HG02938 (cell line): Measurements from ENCODE around the gene MACROD2.

Experiments
- ATAC-seq: cut with Tn5 transposase; IDR thresholded peaks from one replicate; pipeline ENCODE4 v1.9.1; 2021; ENCODE audit warnings: mild to moderate bottlenecking, moderate library complexity; ENCODE audit not compliant: unreplicated experiment

MACROD2 gene

DNA sequence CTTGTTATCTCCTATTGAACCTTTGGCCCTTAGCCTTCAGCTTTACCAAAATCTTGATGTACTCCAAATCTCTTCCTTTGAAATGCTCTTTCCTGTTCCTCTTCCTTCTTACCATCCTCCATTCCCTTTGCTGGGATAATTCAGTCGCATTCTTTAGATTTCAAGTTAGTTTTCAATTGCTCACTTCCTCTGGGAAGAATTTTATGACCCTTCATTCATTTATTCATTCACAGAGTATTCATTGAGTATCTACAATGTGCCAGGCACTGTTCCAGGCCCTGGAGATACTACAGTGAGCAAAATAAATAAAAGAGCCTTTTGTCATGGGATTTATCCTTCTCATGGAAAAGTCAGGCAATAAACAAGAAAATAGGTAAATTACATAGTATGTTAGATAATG is 890.3 kb downstream of the MACROD2 start:
- ATAC-seq, result no peak

DNA sequence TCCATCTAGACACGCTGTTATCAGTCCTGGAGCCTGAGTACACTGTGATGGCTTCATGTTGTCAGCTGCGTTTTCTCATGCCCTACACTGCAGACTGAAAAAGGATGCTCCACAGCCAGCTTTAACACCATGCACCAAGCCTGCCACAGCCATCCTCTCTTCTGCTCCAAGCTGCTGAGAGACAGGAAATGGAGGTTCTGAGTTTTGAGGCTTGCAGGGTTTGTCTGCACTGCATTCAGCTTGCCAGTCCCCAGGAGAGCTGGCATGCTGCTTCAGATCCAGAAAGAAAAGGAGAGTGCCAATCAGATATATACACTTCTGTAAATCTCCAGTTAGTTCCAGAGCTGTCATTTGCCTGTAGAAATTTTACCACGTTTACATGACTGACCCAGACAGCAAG is 892.8 kb downstream of the MACROD2 start:
- ATAC-seq, result no peak

DNA sequence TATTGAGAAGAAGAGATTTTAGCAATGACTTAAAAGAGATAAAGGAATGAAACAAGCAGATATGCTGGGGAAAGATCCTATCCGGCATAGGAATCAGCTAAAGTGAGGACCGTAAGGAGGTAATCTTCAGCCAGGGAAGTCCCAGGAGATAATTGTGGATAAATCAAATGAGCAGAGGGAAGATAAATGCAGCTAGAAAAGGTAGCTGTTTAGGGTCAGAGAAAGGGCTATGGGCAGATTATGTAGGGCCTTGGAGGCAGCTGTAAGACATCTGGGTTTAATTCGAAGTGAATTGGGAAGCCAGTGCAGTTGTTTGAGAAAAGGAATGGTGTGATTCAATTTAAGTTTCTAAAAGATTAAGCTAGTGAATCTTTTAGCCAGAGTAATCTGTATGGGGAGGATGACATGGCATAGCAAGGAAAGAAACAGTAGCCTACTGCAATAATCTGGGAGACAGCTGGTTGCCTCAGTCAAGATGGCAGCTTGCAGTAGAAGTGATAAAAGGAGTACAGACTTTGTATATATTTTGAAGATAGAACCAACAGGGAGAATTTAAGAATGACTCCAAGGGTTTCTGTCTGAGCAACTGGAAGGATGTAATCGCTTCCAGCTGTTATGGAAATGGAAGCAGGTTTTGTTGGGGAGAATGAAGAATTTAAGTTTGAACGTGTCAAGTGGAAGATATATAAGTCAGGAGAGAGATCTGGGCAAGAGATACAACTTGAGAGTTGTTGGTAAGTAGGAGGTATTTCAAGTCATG is 894.4 kb downstream of the MACROD2 start:
- ATAC-seq, result no peak

DNA sequence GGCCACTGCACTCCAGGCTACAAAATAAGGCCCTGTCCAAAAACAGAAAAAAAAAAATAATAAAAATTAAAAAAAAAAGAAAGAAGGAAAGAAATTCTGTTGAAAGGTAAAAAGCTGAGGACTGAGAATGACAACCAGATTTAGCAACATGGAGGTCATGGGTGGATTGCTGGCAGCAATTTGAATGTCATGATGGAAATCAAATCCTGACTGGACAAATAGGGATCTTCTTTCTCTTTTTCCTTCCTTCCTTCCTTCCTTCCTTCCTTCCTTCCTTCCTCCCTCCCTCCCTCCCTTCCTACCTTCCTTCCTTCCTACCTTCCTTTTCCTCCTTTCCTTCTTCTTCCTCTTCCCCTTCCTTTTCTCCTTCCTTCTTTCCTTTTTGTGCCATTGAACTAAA is 895.4 kb downstream of the MACROD2 start:
- no peak for ATAC-seq

DNA sequence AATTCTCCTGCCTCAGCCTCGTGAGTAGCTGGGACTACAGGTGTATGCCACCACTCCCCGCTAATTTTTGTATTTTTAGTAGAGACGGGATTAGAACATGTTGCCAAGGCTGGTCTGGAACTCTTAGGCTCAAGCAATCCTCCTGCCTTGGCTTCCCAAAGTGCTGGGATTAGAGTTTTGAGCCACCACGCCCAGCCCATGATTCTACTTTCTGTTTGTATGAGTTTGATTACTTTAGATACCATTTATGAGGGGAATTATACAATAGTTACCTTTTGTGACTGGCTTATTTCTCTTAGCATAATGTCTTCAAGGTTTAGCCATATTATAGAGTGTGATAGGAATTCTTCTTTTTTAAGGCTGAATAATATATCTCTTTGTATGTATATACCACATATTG is 897.5 kb downstream of the MACROD2 start:
- ATAC-seq, result no peak

DNA sequence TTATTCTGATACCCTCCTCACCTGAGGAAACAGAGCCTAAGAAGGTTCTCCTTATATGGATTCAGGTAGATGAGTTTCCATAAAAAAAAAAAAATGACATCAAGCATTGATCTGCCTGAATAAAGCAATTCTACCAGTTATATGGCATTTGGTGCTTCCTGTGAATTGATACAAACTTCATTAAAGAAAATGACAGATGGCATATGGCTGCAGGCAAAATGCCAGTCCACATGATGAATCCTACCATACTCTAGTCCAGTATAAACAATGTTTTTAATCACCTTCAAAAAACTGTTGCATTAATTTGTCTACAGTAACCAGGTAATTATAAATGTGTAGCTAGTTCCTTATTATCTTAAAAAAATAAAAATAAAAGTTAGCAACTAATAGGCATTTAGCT is 901.3 kb downstream of the MACROD2 start:
- no peak for ATAC-seq

DNA sequence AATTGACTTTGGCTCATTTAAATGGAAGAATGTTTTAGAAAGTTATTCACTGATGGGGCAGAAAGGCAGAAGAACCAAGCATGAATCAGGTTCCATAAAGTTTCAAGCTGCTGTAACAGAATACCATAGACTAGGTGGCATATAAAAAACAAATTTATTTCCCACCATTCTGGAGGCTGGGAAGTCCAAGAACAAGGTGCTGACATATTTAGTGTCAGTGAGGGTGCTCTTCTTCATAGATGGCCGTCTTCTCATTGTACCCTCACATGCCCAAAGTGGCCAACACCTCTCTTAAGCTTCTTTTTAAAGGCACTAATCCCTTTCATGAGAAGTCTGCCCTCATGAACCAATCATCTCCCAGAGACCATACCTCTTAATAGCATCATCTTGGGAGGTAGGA is 902.3 kb downstream of the MACROD2 start:
- no peak for ATAC-seq

DNA sequence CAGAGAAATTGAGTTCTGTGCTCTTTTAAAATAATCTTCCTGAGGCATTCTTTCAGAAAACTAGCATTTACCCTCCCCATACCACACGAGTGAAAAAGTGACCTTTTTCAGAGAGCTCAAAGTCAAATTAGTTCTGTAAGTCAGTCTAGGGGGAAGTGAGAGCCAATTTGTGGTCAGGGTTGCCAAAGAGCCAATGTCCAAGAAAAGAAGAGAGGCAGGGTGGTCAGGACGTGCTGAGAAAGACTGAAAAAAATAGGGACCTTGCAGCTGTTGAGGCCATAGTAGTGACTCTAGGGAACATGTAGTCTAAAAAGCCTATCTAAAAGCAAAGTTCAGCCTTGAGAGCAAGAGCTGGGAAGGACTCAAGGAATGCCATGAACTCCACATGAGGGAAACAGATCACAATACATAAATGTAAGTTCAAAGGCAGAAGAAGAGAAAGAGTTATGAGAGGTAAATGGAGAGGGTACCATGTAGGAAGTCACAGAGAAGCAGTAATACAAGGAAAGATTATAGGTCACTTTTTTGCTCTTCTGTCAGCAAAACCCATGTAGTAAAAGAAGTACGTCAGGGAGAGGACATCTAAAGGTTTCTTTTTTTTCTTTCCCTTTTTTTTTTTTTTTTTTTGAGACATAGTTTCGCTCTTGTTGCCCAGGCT is 907.2 kb downstream of the MACROD2 start:
- ATAC-seq, result peak; percentile 98

DNA sequence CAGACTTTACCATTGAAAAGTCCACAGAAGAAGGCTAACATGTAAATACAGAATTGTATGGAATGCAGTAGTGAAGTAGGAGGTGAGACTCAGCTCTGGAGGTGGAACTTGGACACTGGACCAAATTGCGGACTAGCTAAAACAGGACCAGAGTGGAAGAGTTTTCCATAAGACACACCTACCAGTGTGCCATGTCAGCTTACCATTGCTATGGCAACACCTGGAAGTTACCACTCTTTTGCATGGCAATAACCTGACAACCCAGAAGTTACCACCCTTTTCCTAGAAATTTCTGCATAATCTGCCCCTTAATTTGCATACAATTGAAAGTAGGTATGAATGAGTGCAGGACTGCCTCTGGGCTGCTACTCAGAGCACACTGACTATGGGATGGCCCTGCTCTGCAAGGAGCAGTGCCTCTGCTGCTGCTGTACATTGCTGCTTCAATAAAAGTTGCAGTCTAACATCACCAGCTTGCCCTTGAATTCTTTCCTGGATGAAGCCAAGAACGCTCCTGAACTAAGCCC is 911.7 kb downstream of the MACROD2 start:
- ATAC-seq, result no peak

DNA sequence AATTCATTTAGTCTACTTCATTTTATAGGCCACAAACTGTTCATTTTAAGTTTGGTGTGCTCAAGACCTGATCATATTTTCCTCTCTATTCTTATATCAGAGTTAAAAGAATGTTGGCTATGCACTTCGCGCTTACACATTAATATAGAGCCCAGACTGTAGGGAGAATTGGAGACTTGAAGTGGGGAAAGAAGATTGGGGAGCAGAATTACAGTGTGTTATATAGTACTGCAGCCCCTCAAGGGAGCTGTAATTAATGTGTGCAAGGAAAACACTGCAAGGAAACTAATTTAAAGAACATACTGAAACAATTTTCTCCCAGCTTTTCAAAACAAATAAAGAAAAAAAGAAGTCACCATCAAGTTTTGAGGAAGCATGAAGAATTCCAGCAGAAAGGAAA is 914.8 kb downstream of the MACROD2 start:
- ATAC-seq, result no peak

DNA sequence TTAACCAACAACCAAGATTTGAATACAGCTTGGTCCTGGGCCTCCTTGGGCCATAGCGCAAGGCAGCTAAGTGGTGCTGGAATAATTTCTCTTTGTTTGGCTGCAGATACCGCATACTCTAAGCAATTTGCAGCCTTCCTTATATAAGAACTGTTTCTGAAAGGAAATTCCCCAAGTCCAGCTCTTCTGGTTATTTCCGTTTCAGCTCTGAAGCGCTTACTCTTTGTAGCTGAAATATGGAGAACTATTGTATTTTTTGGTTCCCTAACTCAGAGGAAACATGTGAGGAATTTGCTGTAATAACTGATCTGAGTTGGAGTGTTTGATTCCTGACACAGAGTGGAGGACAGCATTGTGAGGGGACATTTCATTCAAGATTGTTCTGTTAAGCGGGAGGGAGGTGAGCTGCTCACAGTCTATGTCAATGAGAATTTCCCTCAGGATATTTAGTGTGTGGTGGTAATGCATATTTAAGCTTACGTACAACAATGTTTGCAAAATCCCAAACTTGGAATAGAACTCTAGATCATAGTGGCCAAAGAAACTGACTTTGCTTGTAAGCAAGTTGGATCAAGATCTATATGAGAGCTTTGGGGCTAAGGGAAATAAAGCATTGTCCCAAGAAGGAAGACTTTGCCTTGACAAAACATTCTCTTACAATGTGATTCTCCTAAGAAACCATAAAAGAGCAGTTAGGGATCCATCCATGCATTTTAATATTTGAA is 918.7 kb downstream of the MACROD2 start:
- no peak for ATAC-seq

DNA sequence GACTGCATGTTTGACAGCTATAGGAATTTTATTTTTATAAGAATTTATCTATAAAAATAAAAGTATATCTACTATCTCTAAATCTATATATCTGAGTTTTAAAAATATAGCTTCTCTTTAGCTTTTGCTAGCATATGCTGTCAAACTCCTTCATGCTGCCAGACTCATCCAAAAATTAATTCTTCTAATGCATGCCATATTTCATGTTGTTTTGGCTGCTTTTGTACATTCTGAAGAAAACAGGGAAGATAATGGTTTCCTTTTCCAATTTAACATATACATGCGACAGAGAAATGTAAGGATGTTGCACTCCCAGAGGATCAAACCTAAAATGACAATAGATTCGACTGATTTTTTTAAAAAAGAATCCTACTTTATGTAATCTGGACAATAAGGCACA is 919.3 kb downstream of the MACROD2 start:
- no peak for ATAC-seq

DNA sequence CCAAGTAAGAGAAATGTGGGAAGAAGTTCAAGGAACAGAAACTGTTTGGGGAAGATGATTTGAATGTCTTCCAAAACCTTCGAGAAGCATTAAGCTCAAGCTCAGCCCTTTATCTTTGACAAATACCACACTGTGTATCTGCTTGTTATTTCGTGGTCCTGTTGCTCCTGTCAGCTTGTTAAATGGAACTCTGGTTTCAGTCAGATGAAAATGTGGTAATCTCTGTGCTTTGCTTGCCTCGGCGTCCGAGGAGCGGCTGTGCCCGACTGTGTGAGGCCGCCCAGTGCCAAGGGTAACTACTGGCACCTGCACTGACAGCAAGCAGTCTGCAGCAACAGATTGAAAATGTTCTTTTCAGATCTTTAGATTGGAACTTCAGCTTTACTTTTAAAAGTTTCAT is 920.0 kb downstream of the MACROD2 start:
- ATAC-seq, result no peak

DNA sequence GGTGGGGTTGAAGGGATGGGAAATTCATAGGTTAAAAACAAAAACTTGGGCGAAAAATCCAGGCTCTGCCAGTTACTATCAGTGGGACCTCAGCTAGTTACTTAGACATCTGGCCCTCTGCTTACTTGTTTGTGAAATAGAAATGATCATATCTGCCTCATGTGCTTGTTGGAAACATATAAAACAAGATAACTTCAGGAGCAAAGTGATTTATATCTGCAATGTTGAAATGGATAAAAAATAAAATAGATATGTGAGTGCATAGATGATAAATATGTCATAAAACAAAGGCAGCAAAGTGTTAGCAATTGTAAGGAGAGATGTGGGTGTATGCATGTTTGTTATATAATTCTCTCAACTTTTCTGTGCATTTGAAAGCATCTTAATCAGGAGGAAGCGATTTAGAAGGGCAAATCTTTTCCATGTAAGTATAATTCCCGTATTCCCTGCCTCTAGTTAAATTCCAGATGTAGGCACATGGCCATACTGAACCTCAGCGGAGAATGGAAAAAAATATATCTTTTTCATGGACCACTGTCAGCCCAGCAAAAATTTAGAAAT is 921.1 kb downstream of the MACROD2 start:
- ATAC-seq, result no peak

DNA sequence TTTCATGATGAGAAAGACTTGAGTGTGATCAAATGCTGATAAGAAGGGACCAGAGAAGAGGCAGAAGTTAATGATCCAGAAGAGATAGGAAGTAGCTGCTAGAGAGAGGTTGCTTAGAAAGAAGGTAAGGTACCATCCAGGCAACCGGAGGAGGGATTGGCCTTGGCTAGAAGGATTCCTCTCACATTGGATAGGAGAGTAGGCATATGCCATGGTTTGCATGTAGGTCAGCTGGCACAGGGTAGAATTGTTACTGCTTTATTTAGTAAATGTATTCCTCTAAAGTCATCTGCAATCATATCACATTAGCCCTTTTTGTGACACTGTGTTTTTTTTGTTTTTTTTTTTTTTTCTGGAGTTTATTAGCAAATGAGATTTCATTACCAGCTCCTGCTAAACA is 923.0 kb downstream of the MACROD2 start:
- no peak for ATAC-seq

DNA sequence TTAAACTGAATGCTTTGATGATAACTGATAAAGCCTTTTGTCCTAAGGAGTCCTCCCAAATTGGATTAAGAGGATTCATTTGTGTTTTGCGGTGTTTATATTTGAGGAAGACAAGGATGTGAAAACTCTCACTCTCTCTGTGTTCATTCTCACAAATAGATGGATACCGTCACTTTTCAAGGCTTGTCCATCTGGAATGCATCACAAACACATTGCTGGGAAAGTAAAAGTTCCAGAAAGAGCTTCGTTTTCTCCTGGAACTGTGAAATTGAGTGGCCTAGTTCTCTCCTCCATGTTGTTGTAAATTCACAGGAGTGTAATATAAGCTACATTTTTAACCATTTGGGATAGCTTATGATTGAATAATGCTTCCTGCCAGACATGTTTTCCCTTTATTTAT is 923.7 kb downstream of the MACROD2 start:
- ATAC-seq, result no peak

DNA sequence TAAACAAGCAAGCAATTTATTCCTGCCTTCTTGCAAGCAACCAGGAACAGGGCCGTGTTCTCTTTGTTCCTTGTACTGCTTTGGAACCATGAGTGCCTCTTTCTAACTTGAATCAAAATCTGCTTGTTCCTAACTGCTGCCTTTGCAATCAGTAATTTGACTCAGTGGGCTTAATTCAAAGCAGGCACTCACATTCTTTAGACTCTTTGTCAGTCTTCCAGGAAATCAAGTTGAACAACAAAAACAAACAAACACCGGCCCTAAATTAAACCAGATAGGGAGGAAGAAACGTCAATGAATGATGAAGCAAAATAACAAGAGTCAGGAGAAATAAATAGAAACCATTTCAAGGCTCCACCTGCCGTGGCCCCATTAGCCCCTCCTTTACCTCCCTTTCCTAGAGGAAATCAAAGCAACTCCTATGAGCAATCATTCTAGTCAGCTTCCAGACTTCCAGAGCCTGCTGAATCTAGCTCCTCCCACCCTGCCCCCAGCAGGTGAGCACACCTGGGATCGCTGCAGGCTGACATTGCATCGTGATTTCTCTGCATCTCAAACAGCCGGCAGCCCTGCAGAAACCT is 924.3 kb downstream of the MACROD2 start:
- ATAC-seq, result no peak

DNA sequence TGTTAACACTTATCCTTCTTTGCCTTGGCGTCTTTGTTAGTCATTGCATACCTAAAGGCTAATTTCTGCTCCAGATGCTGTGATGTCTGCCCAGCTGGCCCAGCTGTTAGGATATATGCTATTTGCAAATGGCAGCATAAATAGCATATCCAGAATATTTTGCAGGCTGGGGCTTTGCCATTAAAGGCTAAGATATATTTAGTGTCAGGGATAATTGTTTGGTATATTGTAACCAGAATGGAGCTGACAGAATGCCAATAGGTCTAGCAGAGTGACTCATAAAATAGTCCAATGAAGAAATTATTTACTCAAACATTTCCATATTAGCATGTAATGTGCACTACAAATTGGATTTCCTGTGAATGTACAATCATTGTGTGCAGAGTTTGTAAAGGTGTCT is 926.2 kb downstream of the MACROD2 start:
- ATAC-seq, result no peak

DNA sequence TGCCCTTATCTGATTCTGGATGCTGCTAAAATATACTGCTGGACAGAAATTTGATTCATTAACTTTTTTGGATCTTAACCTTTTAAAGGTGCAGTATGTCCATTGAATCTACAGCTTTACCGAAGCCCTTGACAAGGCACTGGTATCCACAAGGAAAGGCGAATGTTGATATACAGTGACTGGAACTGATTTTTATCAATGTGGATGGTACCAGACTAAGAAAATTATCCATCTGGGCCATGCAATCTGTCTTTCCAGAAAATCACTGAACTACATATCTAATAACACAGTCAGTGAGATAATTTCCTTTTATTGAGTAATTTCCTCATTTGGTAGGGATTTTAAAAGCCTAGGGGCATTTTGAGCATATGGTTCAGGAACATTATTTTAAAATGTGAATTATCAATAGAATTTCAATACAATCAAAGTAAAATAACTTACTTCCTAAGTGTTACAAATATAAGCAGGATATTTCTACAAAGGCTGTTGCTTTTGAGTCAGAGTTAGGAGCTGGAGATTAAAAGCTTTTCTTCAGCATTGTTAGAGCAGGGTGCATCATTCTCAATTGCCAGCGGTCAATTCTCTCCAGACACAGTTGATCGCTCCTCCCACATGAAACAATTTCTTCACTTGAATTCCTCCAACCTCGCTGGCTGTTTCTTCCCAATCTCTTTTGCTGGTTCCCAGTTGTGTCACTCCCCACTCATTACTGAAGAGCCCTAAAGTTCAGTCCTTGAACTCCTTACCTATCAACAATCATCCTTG is 927.4 kb downstream of the MACROD2 start:
- ATAC-seq, result no peak

DNA sequence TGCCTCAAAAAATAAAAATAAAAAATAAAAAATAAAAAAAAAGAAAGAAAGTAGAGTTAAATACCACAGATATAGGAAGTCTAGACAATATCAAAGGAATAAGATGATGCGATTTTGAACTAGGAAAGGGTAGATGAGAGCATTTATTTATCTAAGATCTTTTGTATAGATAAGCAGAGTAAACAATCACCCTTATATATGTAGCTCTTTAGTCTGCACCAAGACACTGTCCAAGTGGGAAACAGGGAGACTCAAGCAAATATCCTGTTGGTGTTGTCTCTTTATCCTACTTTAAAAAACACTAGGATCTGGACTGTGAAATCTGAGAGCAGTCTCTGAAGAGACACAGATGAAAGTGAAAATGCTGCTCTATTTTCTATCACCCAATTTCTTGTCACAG is 929.1 kb downstream of the MACROD2 start:
- no peak for ATAC-seq
